Endothelial cell (in vitro differentiated cells): Measurements from ENCODE around the gene FADD. TPM values are rescaled to one million over a fixed set of nuclear protein-coding genes. Genes with fewer than 3 reads are reported as not detected.

Source experiments
- DNase-seq: peaks from one replicate; pipeline ENCODE4 v3.0.0; 2021; ENCODE audit warnings: low spot score
- H3K27ac Mint-ChIP-seq: one replicate; pipeline ENCODE4 v1.8.0; 2021; ENCODE audit warnings: mixed read lengths, inconsistent platforms; ENCODE audit not compliant: unreplicated experiment
- H3K27me3 Mint-ChIP-seq: one replicate; pipeline ENCODE4 v1.8.0; 2021; ENCODE audit warnings: mild to moderate bottlenecking, moderate library complexity, mixed read lengths, inconsistent platforms; ENCODE audit not compliant: unreplicated experiment
- H3K36me3 Mint-ChIP-seq: one replicate; pipeline ENCODE4 v1.8.0; 2021; ENCODE audit warnings: mild to moderate bottlenecking, low read depth, mixed read lengths, inconsistent platforms; ENCODE audit not compliant: unreplicated experiment
- H3K4me1 Mint-ChIP-seq: one replicate; pipeline ENCODE4 v1.8.0; 2021; ENCODE audit warnings: mild to moderate bottlenecking, mixed read lengths, inconsistent platforms; ENCODE audit not compliant: unreplicated experiment
- H3K4me3 Mint-ChIP-seq: one replicate; pipeline ENCODE4 v1.8.0; 2021; ENCODE audit warnings: mild to moderate bottlenecking, mixed read lengths, inconsistent platforms; ENCODE audit not compliant: unreplicated experiment
- H3K9me3 Mint-ChIP-seq: one replicate; pipeline ENCODE4 v1.8.0; 2021; ENCODE audit warnings: mixed read lengths, inconsistent platforms; ENCODE audit not compliant: unreplicated experiment
- CTCF ChIP-seq: fragments of 200-600 bp; sonication (generic); IDR thresholded peaks from one replicate; pipeline ENCODE4 v1.5.0; 2021; ENCODE audit warnings: antibody characterized with exemption; ENCODE audit not compliant: unreplicated experiment
- total RNA-seq: library from RNA; stranded (reverse); fragmentation: NEBNext Ultra II Directional; extraction: Animal tissue kit (Norgen Biotek cat#: 25700); gene quantifications from one replicate; pipeline ENCODE4 v1.2.1, GENCODE V29; 2021; ENCODE audit not compliant: unreplicated experiment

Gene FADD
- total RNA-seq, 1 donor from 2014 or later: 30.3 TPM

DNA sequence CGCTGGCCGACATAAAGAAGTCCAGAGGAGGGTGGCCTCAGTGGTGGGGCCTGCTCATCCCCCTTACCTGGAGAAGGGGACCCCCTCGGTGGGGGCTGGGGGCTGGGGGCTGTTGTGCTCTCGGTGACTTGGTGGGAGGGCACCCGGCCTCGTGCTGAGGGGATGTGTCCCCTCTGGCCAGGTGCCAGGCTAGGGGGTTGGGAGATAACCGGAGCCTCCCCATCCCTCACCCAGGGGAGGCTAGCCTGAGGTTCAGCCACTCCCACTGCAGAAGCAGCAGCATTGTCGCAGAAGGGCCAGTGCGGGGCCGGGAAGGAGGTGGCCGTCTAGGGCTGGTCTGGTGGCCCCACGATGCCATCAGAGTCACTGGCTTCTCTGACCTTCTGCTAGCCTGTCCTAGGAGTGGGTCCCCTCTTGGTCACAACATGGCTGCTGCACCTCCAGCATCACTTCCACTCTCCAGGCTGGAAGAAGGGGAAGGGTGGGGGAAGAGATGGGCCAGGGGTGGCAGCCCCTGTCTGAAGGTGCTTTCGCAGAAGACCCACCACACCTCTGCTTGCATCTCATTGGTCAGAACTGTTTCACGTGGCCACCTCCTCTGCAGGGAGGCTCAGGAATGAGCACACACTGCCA, 44.2 kb upstream of the FADD start:
- H3K4me3 Mint-ChIP-seq: no peak overlapping the region
- no peak for DNase-seq
- H3K36me3 Mint-ChIP-seq: no peaks in the 10 kb centered on the region
- H3K27ac Mint-ChIP-seq: no peak overlapping the region
- H3K9me3 Mint-ChIP-seq: no peaks in the 10 kb centered on the region
- H3K4me1 Mint-ChIP-seq: no peaks in the 10 kb centered on the region
- H3K27me3 Mint-ChIP-seq: peaks cover 4% of the 10 kb centered on the region
- no peak for TF ChIP-seq CTCF

GRCh38 chr11:70159627-70160570, 43.2 kb upstream of the FADD start:
- H3K36me3 Mint-ChIP-seq: no peaks in the 10 kb centered on the region
- H3K4me1 Mint-ChIP-seq: no peaks in the 10 kb centered on the region
- DNase-seq: no peak

DNA sequence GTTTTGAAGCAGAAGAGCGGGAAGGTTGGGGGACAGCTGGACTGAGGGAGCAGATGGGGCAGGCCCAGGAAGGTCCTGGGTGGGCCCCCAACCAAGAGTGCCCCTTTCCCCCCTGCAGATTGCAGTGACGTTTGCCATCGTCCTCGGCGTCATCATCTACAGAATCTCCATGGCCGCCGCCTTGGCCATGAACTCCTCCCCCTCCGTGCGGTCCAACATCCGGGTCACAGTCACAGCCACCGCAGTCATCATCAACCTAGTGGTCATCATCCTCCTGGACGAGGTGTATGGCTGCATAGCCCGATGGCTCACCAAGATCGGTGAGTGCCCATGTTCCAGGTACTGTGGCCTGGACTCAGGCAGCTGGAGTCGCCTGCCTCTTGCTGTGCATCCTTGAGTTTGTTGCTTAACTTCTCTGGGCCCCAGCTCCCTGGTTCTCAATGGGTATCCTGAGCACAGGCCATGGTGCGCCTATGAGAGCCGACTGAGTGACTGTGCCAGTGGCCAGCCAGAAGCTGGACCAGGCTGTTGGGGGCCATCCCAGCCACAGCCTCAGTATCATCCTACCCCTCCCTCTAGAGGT, 42.0 kb upstream of the FADD start:
- no peaks in the 10 kb centered on the region for H3K4me1 Mint-ChIP-seq
- H3K4me3 Mint-ChIP-seq: no peak overlapping the region
- no peaks in the 10 kb centered on the region for H3K36me3 Mint-ChIP-seq
- H3K27me3 Mint-ChIP-seq: peaks cover 4% of the 10 kb centered on the region
- DNase-seq: no peak
- no peaks in the 10 kb centered on the region for H3K9me3 Mint-ChIP-seq
- H3K27ac Mint-ChIP-seq: no peak overlapping the region
- TF ChIP-seq CTCF: no peak

More at GRCh38 chr11:70159627-70160570, 43.2 kb upstream of the FADD start:
- no peak overlapping the region for H3K4me3 Mint-ChIP-seq
- no peak for TF ChIP-seq CTCF
- H3K27ac Mint-ChIP-seq: no peak overlapping the region
- H3K27me3 Mint-ChIP-seq: peaks cover 4% of the 10 kb centered on the region
- no peaks in the 10 kb centered on the region for H3K9me3 Mint-ChIP-seq

DNA sequence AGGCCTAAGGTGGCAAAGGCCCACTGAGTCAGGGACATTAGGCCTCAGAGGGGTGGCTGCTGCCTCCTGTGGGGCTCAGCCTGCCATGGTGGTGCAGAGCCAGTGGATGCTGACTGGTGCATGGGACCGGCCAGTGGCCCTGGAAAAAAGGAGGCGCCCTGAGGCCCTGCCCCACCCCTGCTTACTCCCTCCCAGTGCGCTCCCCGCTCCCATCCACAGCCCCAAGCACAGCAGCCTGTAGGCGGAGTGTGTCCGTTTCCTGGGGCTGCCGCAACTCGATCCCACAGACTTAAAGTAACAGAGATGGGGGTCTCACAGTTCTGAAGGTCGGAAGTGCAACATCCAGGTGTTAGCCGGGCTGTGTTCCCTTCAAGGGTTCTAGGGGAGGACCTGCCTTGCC, 38.4 kb upstream of the FADD start:
- no peak for TF ChIP-seq CTCF
- no peak overlapping the region for H3K4me3 Mint-ChIP-seq
- no peak overlapping the region for H3K27ac Mint-ChIP-seq
- H3K4me1 Mint-ChIP-seq: no peaks in the 10 kb centered on the region
- no peaks in the 10 kb centered on the region for H3K27me3 Mint-ChIP-seq
- H3K9me3 Mint-ChIP-seq: no peaks in the 10 kb centered on the region
- no peak for DNase-seq
- H3K36me3 Mint-ChIP-seq: no peaks in the 10 kb centered on the region
